Tongue (tissue), 2 donors: ENCODE measurements around the gene GTPBP1. TPM values are rescaled to one million over a fixed set of nuclear protein-coding genes. Genes with fewer than 3 reads are reported as not detected.
A peak's percentile ranks its signal among the peaks of the same experiment; 100 is the strongest.

Source experiments
- DNase-seq: peaks from one replicate; pipeline ENCODE4 v3.0.0-alpha.2; 2015
- total RNA-seq: library from RNA; depleted of rRNA; stranded (reverse); fragments of >200 nt; gene quantifications from one replicate; pipeline ENCODE4 v1.2.3, GENCODE V29; 2014

Gene GTPBP1
- total RNA-seq, 1 donor from 2014 or later: 64.9 TPM

DNA sequence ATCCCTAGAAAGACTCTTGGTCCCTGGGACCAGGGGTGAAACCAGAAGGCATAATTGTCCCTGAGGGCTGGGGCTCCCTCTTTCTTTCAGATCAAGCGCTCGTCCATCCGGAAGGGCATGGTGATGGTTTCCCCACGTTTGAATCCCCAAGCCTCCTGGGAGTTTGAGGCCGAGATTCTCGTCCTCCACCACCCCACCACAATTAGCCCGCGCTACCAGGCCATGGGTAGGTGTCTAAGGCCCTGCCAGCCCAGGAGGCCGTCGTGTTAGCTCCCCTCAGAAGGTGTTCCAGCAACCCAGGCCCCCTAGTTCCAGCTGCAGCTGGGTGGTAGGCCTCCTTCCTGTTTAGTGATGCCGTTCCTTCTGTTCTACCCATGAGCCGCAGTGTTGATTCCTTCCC is 21.4 kb downstream of the GTPBP1 start:
- no peak for DNase-seq

DNA sequence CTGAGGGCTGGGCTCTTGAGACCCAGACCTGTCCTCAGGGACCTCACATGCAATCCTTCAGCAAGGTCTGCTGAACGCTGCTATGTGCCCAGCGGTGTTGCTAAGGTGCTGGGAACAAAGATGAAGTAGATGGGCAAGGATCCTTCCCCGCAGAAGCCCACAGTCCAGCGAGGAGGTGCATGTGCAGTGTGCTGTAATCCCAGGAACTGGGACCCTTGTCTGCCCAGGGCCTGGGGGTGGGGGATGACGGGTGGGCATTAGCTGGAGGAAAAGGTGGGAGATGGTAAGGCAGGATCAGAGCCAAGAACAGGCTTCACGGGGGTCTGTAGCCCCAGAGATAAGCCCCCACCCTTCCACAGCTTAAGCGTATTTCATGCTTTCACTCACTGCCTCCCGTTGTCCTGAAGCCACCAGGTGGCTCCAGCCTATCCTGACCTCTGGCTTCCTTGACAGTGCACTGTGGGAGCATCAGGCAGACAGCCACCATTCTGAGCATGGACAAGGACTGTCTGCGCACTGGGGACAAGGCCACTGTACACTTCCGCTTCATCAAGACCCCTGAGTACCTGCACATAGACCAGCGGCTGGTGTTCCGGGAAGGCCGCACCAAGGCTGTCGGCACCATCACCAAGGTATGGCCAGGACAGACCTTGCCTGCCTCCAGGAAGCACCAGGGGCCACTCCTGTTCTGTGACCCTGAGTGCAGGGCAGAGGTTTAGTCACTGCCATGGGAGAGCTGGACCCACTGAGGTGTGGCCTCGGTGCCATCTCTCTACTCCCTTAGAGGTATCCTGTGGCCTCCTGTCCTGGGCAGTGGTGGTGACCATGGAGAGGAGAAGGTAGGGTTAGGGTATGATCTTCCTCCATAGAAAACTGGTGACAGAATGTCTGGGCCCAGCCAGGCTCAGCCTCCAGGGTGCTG is 22.0 kb downstream of the GTPBP1 start:
- no peak for DNase-seq

GRCh38 chr22:38728871-38729796 is 23.4 kb downstream of the GTPBP1 start:
- DNase-seq: no peak

- DNase-seq: no peak
Measured at GRCh38 chr22:38729946-38730345, 24.2 kb downstream of the GTPBP1 start.

DNA sequence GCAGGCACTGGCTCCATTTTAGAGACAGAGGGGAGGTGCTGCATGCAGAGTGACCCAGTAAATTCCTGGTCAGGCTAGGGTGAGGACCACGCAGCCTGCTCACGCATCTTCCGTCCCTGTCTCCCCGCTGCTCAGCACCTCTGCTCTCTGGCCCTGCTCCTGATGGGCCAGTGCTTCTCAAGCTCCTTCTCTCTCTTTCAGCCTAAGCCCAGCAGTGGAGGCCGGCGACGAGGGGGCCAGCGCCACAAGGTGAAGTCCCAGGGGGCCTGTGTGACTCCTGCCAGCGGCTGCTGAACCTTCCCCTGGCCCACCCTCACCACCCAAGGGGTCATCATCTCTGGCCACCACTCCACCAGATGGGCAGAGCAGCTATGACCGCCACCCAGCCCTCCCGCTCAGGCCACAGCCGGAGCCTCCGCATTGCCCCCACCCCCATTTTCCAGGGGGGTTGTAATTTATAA is 24.7 kb downstream of the GTPBP1 start:
- no peak for DNase-seq

- DNase-seq: no peak
Measured at GRCh38 chr22:38731703-38732161, 26.0 kb downstream of the GTPBP1 start.

- no peak for DNase-seq
Measured at GRCh38 chr22:38732251-38732815, 26.6 kb downstream of the GTPBP1 start.

DNA sequence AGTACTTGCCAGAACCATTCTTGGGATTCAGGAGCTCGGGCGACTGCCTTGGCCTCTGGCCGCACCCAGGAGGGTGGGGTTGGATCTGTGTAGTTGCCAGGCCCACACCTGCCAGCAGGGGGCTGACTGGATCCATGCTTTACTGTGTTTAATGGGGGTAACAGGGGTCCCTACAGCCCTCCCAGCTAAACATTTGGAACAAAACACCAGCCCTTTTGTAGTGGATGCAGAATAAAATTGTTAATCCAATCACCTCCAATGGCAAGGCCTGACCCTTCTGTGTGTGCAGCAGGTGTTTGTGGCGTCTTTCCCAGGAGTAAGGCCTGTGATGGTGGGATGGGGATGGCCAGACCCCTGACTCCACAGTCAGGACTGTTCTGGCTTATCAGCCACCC is 27.6 kb downstream of the GTPBP1 start:
- DNase-seq: peak; percentile 67

DNA sequence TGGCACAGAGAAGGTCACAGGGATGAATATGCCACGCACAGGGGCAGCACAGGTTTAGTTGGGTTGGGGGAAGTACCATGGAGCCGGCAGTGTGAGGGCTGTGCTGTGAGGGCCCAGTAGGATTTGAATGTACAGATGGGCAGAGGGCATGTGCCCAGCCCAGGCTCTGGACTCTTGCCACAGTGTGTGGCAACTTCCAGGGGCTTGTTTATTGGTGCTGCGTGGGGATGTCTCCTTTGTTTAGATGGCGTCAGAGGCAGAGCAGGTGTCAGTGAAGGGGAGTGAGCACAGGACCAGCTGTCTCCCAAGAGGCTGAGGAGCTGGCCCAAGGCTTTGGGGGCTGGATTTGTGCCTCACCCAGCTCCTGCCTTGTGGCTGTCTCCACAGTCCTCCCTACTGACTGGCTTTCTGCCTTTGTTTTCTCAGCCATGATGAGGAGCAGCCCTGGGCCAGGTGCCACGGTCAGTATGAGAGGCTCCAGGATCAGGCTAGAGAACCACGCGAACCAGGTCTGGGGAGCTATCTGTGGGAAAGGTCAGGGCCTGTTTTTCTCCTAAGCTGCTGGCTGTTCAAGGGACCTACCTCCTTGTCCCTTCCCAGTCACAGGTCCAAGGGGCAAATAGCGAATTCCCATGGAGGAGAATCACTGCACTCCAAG is 28.1 kb downstream of the GTPBP1 start:
- DNase-seq: peak; percentile 74

GRCh38 chr22:38734421-38735100 is 28.8 kb downstream of the GTPBP1 start:
- no peak for DNase-seq

DNA sequence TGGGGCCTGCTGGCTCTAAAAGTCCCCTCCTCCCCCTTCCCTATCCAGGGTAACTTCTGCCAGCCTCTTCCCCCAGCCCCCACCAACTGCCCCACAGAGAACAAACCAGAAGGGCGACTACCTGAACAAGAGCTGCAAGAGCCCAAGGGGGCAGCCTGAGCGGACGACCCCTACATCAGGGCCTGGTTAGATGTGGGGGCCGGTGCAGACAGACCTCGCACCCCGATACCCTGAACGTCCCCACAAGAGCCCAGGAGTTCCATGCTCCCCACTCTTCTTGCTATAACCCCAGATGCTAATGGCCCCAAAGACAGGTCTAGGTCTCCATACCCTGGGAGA is 29.4 kb downstream of the GTPBP1 start:
- no peak for DNase-seq

GRCh38 chr22:38735465-38736256 is 29.9 kb downstream of the GTPBP1 start:
- no peak for DNase-seq

GRCh38 chr22:38736257-38736570 is 30.5 kb downstream of the GTPBP1 start:
- no peak for DNase-seq

DNA sequence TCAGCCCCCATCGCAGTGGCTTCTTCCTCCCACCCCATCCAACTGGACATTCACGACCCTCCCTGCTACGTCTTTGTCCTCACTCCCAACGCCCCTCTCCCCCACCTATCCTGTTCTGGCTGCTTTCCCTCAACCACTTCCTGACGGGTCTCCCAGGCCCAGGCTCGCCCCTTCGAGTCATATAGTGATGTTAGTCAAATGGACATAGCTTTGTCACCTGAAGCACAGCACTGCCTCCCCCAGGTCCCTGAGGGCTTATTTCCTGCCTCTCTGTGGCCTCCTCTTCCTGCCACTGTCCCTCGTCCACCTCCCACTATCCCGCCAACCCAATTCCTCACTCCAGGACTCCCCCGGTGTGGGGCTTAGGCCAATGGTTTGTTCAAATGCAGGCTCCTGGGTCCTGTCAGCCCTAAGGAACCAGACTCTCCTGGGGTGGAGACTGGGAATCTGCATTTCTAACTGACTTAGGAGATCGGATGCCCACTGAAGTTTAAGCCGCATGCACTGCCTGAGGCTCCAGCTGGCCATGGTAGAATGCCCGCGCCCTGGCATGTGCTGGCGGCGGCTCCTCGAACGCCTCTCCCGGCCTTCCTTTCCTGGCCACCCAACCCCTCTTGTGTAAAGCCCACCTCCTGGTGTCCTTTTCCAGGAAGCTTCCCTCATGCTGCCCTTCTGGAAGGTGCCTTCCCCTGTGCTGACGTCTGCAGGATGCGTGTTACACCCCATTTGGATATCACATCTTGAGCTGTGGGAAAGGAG is 31.7 kb downstream of the GTPBP1 start:
- no peak for DNase-seq

DNA sequence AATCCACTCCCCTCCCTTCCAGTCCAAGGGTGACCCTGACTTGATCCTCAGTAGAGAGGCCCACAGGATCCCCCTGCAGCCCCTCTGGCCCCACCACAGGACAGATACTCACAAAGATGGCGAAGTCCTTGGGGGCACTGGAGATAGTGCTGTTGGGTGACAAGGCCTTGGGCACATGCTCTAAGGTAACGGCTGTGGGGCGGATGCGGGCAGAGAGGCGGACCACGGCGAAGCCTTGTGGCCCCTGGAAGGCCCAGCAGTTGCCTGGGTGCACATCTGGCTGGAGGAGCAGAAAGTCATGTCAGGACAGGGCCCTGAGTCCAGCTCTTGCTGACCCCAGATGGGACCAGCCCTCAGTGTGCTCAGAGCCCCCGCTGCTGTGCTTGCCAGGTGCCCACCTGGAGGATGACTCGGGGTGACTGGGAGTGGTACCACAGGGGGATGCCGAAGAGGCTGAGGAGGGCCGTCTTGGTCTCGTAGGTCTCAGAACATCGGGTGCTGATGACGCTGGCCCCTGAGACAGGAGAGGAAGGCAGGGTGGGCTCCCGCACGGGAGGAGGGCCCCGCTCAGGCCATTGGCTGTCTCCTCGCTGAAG is 32.8 kb downstream of the GTPBP1 start:
- no peak for DNase-seq

- no peak for DNase-seq
Measured at GRCh38 chr22:38739300-38740055, 33.7 kb downstream of the GTPBP1 start.

DNA sequence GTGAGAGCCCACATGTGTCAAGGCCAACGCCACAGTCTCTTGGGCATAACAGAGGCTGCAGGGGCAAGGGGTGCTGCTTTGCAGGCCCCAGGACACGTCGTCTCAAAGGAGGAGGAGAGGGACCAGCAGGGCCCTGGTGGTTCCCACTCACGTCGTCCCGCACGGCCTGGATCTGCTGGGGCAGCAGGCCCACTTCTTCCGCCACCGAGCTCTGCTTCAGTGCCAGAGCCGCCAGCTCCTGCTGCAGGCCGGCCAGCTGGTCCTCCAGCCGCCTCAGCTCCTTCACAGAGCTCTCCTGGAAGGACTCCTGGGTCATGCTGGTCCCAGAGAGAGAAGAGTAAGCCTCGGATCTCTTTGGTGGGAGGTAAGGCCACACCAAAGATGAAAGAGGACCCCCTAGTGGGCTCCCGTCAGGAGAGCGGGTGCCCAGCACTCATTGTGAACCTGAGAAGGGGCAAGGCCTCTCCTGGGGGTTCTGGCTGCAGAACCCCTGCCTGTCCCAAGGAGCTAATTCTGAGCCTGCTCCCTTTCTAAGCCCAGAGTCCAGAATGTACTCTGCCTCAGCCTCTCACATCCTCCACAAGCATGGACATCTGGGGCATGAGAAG is 34.5 kb downstream of the GTPBP1 start:
- DNase-seq: no peak

- no peak for DNase-seq
Measured at GRCh38 chr22:38740754-38741153, 35.0 kb downstream of the GTPBP1 start.
